SW 1271 (cell line): ENCODE data around the gene CLDN16.

ENCODE experiments used
- DNase-seq, 2 experiments: peaks; one replicate each; lab custom pipeline; 2025; lab: John Stamatoyannopoulos, UW

The CLDN16 gene

DNA sequence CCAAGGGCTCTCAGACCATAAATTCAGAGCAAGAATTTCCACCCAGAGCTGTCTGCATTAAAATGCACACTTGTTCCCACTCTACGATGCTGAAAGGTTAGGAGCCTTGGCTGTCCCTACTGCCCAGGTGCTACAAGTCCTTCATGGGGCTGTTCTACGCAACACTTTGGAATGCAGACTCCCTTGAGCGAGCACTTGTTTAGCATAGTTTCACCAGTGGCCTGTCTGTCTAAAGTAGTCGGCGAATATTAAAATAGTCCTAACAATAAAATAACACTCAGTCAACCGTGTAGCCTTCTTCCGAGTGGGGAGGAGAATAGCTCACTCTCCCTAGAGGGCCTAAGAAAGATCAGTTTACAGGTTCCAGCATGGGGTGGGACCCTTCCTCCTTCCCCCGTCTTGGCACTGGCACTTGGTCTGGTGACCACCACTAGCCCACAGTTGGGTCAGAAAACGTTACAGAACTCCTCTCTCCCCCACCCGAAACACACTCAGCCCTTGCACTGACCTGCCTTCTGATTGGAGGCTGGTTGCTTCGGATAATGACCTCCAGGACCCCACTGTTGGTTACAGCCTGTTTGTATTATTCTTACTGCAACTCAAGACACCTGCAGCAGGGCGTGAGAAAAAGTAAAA, at the start of gene CLDN16:
Gene CLDN16 (plus strand): TSS at position 586 of the 636 bp plus-strand sequence. CDS start 167 bp downstream, outside the sequence.
- DNase-seq: no peak

GRCh38 chr3:190338717-190339116, 49.2 kb upstream of the CLDN16 start:
- DNase-seq: peak; percentile 25 to 53

- DNase-seq: peak in 1 of 2 experiments; percentile 73
Measured at GRCh38 chr3:190339130-190339529, 48.8 kb upstream of the CLDN16 start.

- no peak for DNase-seq
Measured at GRCh38 chr3:190340071-190340470, 47.9 kb upstream of the CLDN16 start.

DNA sequence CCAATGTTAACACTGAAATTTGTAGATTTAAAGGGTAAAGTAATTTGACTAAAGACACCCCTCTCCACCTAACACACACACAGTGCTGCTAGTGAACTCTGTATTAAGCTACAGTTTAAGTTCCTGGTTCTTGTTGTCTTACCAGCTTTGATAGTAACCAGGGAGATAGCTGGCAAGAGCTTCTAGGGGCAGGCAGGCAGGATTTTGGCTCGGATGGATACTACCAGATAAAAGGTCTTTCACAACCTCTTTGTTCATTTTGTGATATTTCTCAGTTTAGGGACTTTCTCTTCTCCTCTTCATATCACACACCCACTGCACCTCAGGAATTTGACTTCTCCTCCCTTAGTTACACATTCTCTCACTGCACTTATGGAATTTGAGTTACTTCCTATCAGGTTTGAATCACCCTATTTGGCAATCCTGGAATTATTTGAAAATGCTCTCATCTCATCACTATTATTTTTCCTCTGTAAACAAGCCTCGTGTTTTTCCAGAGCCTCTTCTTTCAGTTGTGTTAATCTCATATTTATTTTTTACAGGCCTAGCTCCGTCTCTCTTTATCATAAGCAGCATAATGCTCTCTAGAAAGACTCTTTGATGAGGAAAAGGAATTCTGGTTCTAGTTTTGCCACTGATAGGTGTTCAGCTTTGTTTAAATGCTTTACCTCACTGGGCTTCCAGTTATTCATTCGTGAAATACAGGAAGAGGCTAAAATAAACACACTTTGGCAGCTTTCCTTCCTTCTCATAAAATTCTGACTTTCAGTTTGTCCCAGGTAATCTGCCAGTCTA, 42.7 kb upstream of the CLDN16 start:
- DNase-seq: peak; percentile 78 to 97

GRCh38 chr3:190345878-190346277, 42.1 kb upstream of the CLDN16 start:
- DNase-seq: peak in 1 of 2 experiments; percentile 73

GRCh38 chr3:190346541-190346940, 41.4 kb upstream of the CLDN16 start:
- DNase-seq: no peak

DNA sequence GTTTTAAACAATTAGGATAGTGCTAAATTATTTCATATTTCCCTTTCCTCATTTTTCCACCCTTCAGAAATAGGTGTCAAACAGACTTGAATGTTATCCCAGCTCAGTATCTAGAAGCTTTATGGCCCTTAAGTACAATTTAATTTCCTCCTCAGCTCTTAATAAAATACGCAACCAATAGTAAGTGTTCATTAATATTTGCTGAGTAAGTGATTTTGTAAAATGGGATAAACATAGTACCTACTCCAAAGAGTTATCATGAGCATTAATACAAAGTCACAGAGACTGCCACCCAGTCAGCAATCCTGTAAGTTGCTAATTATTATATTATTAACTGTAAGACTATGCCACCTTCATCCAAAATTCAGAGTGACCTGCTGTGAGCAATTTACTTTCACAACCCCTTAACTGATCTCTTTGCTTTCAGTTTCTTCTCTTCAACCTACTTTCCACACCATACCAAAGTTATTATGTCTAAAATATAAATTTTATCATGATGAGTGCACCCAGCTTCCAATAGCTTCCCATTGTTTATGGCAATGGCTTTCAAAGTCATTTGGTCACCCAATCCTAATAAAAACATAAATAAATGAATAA, 35.0 kb upstream of the CLDN16 start:
- DNase-seq: no peak

DNA sequence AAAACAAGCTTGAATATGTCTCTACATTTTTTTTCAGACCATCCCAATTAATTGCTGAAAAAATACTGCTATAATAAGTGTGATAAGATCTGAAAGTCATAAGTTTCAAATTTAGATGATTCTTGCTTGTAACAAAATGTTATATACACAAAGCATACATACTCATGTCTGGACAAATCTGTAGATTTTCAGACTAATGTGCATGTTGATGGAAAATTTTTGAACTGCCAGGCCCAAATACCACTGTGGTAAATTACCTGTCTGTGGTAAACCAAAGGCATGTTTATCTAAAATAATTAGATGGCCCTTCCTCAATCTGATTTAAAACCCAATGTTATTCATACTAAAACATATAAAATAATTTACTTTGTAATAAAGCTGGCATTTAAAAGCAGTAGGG, 31.7 kb upstream of the CLDN16 start:
- DNase-seq: no peak

DNA sequence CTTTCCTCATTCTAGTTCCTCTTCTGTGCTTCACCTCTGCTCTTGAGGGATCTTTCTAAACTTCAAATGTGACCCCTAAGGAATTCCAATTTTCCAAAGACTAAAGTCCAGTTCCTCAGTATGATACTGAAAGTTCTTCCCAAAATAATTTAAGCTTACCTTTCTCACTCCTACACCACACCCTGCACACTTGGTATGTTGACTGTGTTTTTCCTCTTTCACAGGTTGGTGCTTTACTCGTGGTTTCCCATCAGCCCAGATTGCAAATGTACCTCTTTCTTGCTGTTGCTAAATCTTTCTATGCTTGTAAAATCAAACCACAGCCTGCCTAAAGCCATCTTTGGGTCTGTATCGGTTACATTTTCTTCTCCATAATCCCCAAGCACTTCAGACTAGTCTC, 30.5 kb upstream of the CLDN16 start:
- DNase-seq: no peak

DNA sequence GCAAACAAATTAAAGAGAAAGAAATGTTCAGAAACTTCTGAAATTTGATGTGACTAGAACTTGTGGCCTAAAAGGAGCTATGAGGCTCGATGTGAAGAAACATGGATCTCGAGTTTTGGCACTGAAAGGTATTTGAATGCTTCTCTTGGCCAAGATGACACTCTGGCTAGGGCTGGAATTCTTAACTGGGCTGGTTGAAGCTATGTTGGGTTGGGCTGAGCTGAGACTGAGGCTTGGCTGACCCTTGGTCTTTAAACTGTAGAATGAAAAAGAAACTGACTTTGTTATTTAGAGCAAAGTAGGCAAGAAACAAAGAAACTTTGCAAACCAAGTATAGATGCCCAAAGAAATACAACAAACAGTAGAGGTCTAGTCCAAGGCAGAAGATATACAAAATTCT, 28.1 kb upstream of the CLDN16 start:
- no peak for DNase-seq

GRCh38 chr3:190360228-190360627, 27.7 kb upstream of the CLDN16 start:
- no peak for DNase-seq

DNA sequence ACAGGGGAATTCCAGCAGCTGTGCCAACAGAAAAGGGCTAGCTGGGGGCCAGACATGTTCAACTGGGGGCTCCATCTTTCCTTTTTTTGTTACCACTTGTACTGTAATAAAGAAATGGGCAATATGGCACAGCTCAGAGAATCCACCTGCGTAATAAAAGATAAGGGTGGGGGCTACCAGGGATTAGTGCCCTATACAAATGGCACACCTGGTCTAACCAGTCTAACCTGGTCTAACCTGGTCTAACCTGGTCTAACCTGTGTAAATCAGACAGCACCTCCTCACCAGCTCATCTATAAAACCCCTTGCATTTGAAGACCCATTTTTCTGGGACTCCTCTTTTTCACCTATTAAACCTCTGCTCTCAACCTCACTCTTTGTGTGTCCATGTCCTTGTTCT, 26.2 kb upstream of the CLDN16 start:
- no peak for DNase-seq

DNA sequence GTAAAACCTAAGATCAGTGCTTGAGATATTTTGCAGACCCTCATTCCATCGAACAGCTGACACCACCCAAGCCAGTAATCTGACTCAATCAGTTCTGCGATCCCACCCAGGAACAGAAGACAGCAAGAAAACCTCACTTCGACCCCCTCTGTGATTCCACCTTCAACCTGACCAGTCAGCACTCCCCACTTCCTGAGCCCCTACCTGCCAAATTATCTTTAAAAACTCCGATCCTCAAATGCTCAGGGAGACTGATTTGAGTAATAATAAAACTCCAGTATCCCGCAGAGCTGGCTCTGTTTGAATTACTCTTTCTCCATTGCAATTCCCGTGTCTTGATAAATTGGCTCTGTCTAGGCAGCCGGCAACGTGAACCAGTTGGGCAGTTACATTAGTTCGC, 25.7 kb upstream of the CLDN16 start:
- no peak for DNase-seq

DNA sequence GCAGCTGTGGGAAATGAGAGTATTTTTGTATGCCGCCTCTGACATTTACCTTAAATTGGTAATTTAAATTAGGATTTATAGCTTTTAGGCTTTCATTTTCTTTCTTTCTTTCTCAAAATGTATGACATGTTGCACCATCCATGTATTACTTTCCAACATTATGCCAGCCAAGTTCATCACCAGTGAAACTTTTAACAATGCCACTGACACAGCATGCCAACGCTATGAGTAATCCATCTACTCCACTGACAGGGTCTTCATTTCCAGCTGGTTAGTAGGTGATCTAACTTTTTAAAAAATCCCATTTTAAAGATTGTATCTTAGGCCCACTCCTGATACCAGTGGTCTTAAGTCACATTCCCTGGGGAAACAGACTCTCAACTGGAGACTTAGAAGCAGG, 21.8 kb upstream of the CLDN16 start:
- no peak for DNase-seq

DNA sequence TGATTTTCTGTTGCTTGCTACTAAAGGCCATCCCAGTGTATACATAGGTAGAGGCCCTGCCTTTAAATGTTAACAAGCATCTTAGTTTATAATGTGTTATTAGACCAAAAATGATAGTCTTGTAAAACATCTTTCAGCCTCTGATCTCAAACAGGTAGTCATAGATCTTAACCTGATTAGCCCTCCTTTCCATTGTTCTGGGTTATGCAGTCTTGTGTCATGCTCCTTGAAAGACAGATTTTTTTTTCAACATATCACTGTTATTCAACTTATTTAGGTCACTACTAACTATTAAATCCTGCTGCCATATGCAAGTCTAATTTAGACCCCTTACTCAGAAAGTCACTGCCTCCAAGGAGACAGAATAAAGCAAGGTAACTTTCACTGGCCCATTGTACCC, 19.1 kb upstream of the CLDN16 start:
- no peak for DNase-seq

DNA sequence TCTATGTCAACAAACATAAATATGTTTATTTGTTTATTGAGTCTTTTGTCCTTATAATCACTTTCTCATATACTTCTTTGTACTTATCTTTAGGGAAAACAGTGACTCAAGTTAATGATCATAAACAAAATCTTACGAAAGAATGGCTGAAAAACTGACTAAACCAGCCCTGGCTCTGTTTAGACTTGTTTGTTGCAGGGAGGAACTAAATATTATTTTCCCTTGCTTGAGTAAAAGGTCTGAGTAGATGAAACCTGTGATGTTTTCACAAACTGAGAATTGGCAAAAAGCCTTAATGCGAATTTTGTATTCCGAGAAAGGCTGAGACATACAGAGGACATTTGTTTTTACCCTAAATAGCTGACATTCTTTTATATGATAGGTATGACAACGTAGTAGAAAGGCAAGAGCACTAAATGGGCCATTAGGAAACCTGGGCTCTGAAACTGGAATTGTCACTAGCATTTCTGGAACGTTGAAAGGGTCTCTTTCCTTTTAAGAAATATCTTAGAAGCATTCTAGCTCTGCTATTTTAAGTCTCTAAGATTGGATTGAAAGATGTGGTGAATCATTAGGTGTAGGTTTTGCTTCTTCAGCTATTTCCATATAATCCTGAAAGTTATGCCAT, 18.2 kb upstream of the CLDN16 start:
- DNase-seq: no peak

DNA sequence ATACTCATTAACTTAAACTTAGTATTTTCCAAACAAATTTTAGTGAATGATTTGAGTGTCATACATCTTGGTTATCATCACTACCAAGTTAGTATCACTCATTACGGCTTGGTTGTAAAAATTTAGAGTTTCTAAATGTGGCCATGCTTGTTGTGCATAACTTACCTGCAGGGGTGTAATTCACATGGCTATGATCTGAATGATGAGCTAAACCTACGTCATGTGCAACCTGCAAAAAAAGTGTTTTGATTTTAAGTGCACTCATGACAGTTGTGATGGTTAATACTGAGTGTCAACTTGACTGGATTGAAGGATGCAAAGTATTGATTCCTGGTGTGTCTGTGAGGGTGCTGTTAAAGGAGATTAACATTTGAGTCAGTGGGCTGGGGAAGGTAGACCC, 17.6 kb upstream of the CLDN16 start:
- no peak for DNase-seq

- no peak for DNase-seq
Measured at GRCh38 chr3:190371152-190371551, 16.8 kb upstream of the CLDN16 start.

DNA sequence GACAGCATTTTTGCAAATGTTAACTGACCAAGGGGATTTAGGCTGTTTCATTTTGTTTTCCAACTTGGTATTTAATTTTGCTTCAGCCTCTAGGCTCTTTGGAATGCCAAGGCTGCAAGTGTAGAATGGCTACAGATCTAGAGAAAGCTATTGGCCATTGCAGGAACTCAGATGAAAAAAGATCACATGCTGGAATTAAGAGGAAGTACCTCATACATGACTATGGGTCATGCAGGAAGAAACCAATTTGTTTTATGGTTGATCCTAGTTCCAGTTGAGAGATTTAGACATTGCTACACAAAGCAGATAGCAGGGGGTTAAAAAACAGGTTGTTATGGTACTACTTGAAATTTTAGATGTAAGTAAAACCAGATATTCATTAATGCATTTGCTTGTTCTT, 12.7 kb upstream of the CLDN16 start:
- DNase-seq: no peak

- DNase-seq: no peak
Measured at GRCh38 chr3:190375671-190376070, 12.3 kb upstream of the CLDN16 start.

DNA sequence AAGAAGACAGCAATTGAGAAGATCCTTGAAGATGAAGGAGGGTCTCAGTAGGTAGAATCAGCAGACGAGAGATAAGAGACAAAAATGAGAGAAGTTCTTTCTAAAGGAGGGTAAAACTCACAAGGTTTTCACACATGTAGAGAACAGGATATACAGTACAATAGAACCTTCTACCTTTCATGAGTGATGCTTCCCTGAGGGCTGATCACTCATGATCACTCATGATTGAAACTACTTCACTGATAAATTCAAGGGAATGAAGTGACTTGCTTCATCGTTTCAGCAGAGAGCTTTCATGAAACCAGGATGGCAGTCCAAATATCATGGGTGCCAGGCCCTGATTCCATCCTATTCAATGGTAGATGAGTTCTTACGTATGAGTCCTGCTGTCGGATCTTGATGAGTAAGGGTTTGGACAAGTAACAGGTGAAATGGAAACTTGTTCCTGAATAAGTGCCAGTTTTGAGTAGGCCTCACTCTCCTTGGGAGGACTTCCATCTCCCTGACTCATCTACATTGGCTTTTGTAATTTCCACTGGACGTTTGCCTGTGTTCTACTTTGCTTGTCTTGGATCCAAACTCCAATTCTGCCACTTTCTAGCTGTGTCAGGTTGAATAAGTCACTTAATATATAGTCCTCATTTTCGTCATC, 9.6 kb upstream of the CLDN16 start:
- no peak for DNase-seq
